ENCODE data around the gene MCM3.

MCM3 gene

GRCh38 chr6:52249078-52249477 lies 35.5 kb downstream of the MCM3 start (continued):
- TF ChIP-seq TRIM28 (IDR thresholded peaks at IDR 0.05; ENCODE audit: borderline replicate concordance, low read length) (no peak), ZBTB1 (tag by site-specific recombination; IDR thresholded peaks at IDR 0.05) (no peak), ZNF658 (tag by site-specific recombination; IDR thresholded peaks at IDR 0.05) (no peak), MZF1 (tag by site-specific recombination; IDR thresholded peaks at IDR 0.05; ENCODE audit: borderline replicate concordance) (no peak), BCL6B (tag by site-specific recombination; IDR thresholded peaks at IDR 0.05) (no peak), ZNF792 (tag by site-specific recombination; IDR thresholded peaks at IDR 0.05) (no peak), ZNF2 (tag by site-specific recombination; IDR thresholded peaks at IDR 0.05) (no peak), ZBTB8A (tag by site-specific recombination; IDR thresholded peaks at IDR 0.05) (no peak)
- TF ChIP-seq, protein P1, sequence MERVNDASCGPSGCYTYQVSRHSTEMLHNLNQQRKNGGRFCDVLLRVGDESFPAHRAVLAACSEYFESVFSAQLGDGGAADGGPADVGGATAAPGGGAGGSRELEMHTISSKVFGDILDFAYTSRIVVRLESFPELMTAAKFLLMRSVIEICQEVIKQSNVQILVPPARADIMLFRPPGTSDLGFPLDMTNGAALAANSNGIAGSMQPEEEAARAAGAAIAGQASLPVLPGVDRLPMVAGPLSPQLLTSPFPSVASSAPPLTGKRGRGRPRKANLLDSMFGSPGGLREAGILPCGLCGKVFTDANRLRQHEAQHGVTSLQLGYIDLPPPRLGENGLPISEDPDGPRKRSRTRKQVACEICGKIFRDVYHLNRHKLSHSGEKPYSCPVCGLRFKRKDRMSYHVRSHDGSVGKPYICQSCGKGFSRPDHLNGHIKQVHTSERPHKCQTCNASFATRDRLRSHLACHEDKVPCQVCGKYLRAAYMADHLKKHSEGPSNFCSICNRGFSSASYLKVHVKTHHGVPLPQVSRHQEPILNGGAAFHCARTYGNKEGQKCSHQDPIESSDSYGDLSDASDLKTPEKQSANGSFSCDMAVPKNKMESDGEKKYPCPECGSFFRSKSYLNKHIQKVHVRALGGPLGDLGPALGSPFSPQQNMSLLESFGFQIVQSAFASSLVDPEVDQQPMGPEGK (tag by site-specific recombination; IDR thresholded peaks at IDR 0.05): no peak
- TF ChIP-seq, protein P2, sequence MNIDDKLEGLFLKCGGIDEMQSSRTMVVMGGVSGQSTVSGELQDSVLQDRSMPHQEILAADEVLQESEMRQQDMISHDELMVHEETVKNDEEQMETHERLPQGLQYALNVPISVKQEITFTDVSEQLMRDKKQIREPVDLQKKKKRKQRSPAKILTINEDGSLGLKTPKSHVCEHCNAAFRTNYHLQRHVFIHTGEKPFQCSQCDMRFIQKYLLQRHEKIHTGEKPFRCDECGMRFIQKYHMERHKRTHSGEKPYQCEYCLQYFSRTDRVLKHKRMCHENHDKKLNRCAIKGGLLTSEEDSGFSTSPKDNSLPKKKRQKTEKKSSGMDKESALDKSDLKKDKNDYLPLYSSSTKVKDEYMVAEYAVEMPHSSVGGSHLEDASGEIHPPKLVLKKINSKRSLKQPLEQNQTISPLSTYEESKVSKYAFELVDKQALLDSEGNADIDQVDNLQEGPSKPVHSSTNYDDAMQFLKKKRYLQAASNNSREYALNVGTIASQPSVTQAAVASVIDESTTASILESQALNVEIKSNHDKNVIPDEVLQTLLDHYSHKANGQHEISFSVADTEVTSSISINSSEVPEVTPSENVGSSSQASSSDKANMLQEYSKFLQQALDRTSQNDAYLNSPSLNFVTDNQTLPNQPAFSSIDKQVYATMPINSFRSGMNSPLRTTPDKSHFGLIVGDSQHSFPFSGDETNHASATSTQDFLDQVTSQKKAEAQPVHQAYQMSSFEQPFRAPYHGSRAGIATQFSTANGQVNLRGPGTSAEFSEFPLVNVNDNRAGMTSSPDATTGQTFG (tag by site-specific recombination; IDR thresholded peaks at IDR 0.05; ENCODE audit: borderline replicate concordance): no peak

DNA sequence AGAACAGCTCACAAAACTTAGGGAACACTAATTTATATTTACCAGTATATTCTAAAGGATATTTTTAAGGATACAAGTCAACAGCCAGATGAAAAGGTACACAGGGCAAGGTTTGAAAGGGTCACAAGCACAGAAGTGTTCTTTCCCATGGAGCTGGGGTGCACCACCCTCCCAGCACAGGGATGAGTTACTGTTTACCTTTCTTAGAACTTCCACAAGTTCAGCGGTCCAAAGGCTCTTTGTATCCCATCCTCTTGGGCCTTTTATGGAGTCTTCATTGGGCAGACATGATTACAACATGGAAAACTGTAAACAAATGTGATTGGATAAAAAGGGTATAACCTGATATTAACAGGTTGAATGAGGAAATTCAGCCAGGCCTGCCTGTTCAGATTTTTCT lies 39.1 kb downstream of the MCM3 start:
- ChIA-PET POLR2A (no interaction called here), CTCF (interaction anchor here (0.6 to 0.8 kb wide), 2 partner anchors 18 to 41 kb away, joined by 3 to 4 read pairs; no protein-coding TSS in a partner anchor)
- no peak overlapping the region for H3K4me3 ChIP-seq (ENCODE audit: low read depth, low read length)
- peaks cover 22% of the 10 kb centered on the region for H3K4me1 ChIP-seq (ENCODE audit: control insufficient read depth, insufficient read depth, low read length)
- TF ChIP-seq ATF2 (tag by site-specific recombination; IDR thresholded peaks at IDR 0.05; ENCODE audit: low read depth) (no peak), ZNF2 (tag by site-specific recombination; IDR thresholded peaks at IDR 0.05) (no peak), ZNF302 (tag by site-specific recombination; IDR thresholded peaks at IDR 0.05; ENCODE audit: low read depth) (no peak), ZNF654 (tag by site-specific recombination; IDR thresholded peaks at IDR 0.05; ENCODE audit: low read depth) (no peak), BCL11A (tag by site-specific recombination; IDR thresholded peaks at IDR 0.05; ENCODE audit: low read depth) (no peak), SP2 (tag by site-specific recombination; IDR thresholded peaks at IDR 0.05) (no peak), ZNF530 (tag by site-specific recombination; IDR thresholded peaks at IDR 0.05; ENCODE audit: low read depth) (no peak), ZEB2 (tag by site-specific recombination; IDR thresholded peaks at IDR 0.05) (no peak), ZNF610 (tag by site-specific recombination; IDR thresholded peaks at IDR 0.05; ENCODE audit: borderline replicate concordance) (no peak)
- TF ChIP-seq, protein P3, sequence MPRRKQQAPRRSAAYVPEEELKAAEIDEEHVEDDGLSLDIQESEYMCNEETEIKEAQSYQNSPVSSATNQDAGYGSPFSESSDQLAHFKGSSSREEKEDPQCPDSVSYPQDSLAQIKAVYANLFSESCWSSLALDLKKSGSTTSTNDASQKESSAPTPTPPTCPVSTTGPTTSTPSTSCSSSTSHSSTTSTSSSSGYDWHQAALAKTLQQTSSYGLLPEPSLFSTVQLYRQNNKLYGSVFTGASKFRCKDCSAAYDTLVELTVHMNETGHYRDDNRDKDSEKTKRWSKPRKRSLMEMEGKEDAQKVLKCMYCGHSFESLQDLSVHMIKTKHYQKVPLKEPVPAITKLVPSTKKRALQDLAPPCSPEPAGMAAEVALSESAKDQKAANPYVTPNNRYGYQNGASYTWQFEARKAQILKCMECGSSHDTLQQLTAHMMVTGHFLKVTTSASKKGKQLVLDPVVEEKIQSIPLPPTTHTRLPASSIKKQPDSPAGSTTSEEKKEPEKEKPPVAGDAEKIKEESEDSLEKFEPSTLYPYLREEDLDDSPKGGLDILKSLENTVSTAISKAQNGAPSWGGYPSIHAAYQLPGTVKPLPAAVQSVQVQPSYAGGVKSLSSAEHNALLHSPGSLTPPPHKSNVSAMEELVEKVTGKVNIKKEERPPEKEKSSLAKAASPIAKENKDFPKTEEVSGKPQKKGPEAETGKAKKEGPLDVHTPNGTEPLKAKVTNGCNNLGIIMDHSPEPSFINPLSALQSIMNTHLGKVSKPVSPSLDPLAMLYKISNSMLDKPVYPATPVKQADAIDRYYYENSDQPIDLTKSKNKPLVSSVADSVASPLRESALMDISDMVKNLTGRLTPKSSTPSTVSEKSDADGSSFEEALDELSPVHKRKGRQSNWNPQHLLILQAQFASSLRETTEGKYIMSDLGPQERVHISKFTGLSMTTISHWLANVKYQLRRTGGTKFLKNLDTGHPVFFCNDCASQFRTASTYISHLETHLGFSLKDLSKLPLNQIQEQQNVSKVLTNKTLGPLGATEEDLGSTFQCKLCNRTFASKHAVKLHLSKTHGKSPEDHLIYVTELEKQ (tag by site-specific recombination; IDR thresholded peaks at IDR 0.05; ENCODE audit: borderline replicate concordance): no peak
- TF ChIP-seq, protein P1 (tag by site-specific recombination; IDR thresholded peaks at IDR 0.05): no peak
- no peaks in the 10 kb centered on the region for H3K36me3 ChIP-seq (ENCODE audit: control insufficient read depth in 2 of 2, insufficient read depth in 1 of 2, low read length in 2 of 2)
- no peak overlapping the region for H3K27ac ChIP-seq (ENCODE audit: extremely low read depth, low read depth, low read length)
- no peaks in the 10 kb centered on the region for H3K9me3 ChIP-seq (ENCODE audit: control insufficient read depth, insufficient read depth, low read depth, low read length)
